ENCODE data around the gene GNLY.

DNA sequence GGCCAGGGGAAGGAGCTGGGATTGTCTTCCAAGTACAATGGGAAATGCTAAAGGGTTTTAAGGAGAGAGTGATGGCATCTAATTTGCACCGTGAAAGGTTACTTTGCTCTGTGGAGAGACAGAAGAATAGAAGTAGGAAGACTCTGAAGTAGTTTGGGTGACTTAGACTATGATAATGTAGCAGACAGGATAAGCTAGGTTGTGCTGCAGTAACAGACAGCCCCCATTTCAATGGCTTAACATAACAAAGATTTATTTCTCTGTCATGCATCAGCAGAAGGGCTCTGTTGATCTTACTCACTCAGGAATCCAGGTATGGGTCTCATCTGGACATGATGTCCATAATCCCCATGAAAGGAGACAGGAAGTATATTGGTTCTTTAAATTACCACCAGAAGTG is 26.4 kb downstream of the GNLY start:
- TF ChIP-seq POLR2A (IDR thresholded peaks at IDR 0.05) (no peak), EP300 (IDR thresholded peaks at IDR 0.05) (no peak)
- TF ChIP-seq, protein P1, sequence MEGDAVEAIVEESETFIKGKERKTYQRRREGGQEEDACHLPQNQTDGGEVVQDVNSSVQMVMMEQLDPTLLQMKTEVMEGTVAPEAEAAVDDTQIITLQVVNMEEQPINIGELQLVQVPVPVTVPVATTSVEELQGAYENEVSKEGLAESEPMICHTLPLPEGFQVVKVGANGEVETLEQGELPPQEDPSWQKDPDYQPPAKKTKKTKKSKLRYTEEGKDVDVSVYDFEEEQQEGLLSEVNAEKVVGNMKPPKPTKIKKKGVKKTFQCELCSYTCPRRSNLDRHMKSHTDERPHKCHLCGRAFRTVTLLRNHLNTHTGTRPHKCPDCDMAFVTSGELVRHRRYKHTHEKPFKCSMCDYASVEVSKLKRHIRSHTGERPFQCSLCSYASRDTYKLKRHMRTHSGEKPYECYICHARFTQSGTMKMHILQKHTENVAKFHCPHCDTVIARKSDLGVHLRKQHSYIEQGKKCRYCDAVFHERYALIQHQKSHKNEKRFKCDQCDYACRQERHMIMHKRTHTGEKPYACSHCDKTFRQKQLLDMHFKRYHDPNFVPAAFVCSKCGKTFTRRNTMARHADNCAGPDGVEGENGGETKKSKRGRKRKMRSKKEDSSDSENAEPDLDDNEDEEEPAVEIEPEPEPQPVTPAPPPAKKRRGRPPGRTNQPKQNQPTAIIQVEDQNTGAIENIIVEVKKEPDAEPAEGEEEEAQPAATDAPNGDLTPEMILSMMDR (IDR thresholded peaks at IDR 0.05): no peak

Measured in upper lobe of left lung (tissue), 4 donors.